Right lobe of liver (tissue), 6 donors: ENCODE data around the gene RNF34. TPM values are rescaled to one million over a fixed set of nuclear protein-coding genes. Genes with fewer than 3 reads are reported as not detected.
A peak's percentile ranks its signal among the peaks of the same experiment; 100 is the strongest.

Experiments
- ATAC-seq, 4 donors: fragments of 200-7000 bp; cut with Tn5 transposase; one replicate each; pipeline ENCODE4 v1.9.1; 2020; ENCODE audit warnings: mild to moderate bottlenecking in 4 of 4, moderate library complexity in 4 of 4
- DNase-seq, 3 donors: peaks; one replicate each; pipeline ENCODE4 v3.0.0-alpha.2; 2020
- H3K27ac ChIP-seq, 3 donors: fragments of 200-600 bp; one replicate each; pipeline ENCODE4 v1.8.0; 2022
- H3K27me3 ChIP-seq, 2 donors: fragments of 200-600 bp; one replicate each; pipeline ENCODE4 v1.8.0; 2022
- H3K36me3 ChIP-seq, 4 donors: fragments of 200-600 bp; sonication (generic) in 1 of 4; one replicate each; pipeline versions ENCODE4 v1.5.1 to v1.8.0; 2017 to 2022; ENCODE audit warnings: control low read depth in 1 of 4
- H3K4me1 ChIP-seq, 4 donors: fragments of 200-600 bp; sonication (generic) in 1 of 4; one replicate each; pipeline versions ENCODE4 v1.5.1 to v1.8.0; 2017 to 2022; ENCODE audit warnings: control low read depth in 1 of 4
- H3K4me3 ChIP-seq, 3 donors: fragments of 200-600 bp; one replicate each; pipeline ENCODE4 v1.8.0; 2022
- H3K9me3 ChIP-seq, 4 donors: fragments of 200-600 bp; sonication (generic) in 1 of 4; one replicate each; pipeline versions ENCODE4 v1.5.1 to v1.8.0; 2017 to 2022; ENCODE audit warnings: control low read depth in 1 of 4
- CTCF ChIP-seq, 4 donors: fragments of 200-600 bp in 3 of 4; fragments of 450-650 bp in 1 of 4; IDR thresholded peaks; one replicate each; pipeline versions ENCODE4 v1.5.1 to v1.8.0; 2016 to 2022; ENCODE audit warnings: antibody characterized with exemption in 4 of 4, mild to moderate bottlenecking in 2 of 4
- POLR2A ChIP-seq: fragments of 450-650 bp; IDR thresholded peaks from one replicate; pipeline ENCODE4 v1.6.1; 2017; ENCODE audit warnings: antibody characterized with exemption, mild to moderate bottlenecking
- WGBS: methylation state at CpG from one replicate; pipeline ENCODE4 v1.1.6; 2018; ENCODE audit warnings: low coverage, low lambda C conversion rate; ENCODE audit not compliant: insufficient coverage; ENCODE audit errors: missing lambda C conversion rate; 5-methylcytosine and 5-hydroxymethylcytosine counted together
- intact Hi-C, 2 donors: fragments of 100-400 bp; cut with DNase I; formaldehyde crosslinking; loops; one replicate each; pipeline versions ENCODE4 v1.11.2 to v1.14.1; 2022
- total RNA-seq, 6 experiments: library from RNA; depleted of rRNA in 2 of 6; stranded (reverse); fragments of >200 nt in 2 of 6; fragmentation: NEBNext Ultra II Directional in 3 of 6; extraction: Animal tissue kit (Norgen Biotek cat#: 25700) in 3 of 6; gene quantifications; one replicate each; pipeline versions ENCODE4 v1.1.0 to v1.2.4, GENCODE V29; 2016 to 2023
- donor health status: DM: no; HTN: yes; CAD: no.
- donor health status: DM: no; HTN: no; CAD: no.
- donor health status: DM: no; HTN: no; CAD: no.
- donor health status: DM: no; HTN: yes; CAD: no.
- donor health status: DM: no; HTN: yes; CAD: no.

RNF34 gene
- total RNA-seq, 6 experiments from 2014 or later = 11.7 to 22.3 (median 14.6) TPM

DNA sequence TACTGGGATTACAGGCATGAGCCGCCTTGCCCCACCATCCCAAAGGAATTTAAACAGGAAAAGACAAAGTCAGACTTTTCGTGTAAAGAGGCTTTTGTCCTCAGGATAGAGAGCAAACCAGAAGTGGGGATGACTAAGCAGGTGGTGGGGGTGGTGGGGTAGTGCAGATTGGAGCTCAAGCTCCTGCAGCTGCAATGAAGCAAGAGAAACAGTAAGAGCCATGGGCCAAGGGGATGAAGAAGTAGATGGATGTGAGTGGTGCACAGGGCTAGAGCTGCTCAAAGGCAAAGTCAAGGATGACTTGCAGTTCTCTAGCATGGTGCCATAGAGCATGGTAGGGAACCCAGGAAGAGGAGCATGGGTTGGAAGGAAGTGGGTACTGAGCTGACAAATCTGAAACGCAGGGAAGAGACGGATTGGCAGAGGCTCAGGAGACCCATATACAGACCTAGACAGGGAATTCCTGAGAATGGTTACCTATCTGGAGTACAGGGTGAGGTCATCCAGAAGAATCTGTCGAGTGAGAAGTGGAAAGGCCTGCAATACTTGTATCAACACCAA is 11.4 kb upstream of the RNF34 start:
- Histone ChIP-seq H3K4me1 (no peaks in the 10 kb centered on the region), H3K36me3 (no peaks in the 10 kb centered on the region), H3K27me3 (no peaks in the 10 kb centered on the region), H3K4me3 (no peak overlapping the region), H3K27ac (no peak overlapping the region), H3K9me3 (no peaks in the 10 kb centered on the region)
- TF ChIP-seq CTCF (IDR thresholded peaks at IDR 0.05) = no peak
- TF ChIP-seq POLR2A = no peak
- WGBS = 67% methylated on average over 3 of the region's 5 CpGs
- intact Hi-C loops = no loop called here
- no peak for DNase-seq
- no peak for ATAC-seq

GRCh38 chr12:121390856-121391255 is 9.1 kb upstream of the RNF34 start:
- H3K4me3 ChIP-seq = no peak overlapping the region
- TF ChIP-seq POLR2A (no peak), CTCF (IDR thresholded peaks at IDR 0.05) (no peak)
- intact Hi-C loops = no loop called here
- H3K4me1 ChIP-seq = no peaks in the 10 kb centered on the region
- ATAC-seq (no peak), DNase-seq (no peak)
- no peaks in the 10 kb centered on the region for H3K27me3 ChIP-seq
- H3K27ac ChIP-seq = no peak overlapping the region
- no peaks in the 10 kb centered on the region for H3K36me3 ChIP-seq
- no peaks in the 10 kb centered on the region for H3K9me3 ChIP-seq
- 95% methylated on average over 2 of the region's 2 CpGs for WGBS

GRCh38 chr12:121391619-121392324 is 8.1 kb upstream of the RNF34 start:
- Histone ChIP-seq H3K27ac (no peak overlapping the region), H3K9me3 (no peaks in the 10 kb centered on the region), H3K36me3 (no peaks in the 10 kb centered on the region), H3K4me3 (no peak overlapping the region), H3K27me3 (no peaks in the 10 kb centered on the region), H3K4me1 (no peaks in the 10 kb centered on the region)
- peak; percentile 43 to 79 (median 62) for ATAC-seq
- TF ChIP-seq POLR2A (no peak), CTCF (IDR thresholded peaks at IDR 0.05) (no peak)
- WGBS = 47% methylated on average over 10 of the region's 10 CpGs
- intact Hi-C loops = no loop called here
- no peak for DNase-seq

- no peak overlapping the region for H3K4me3 ChIP-seq
- H3K4me1 ChIP-seq = no peaks in the 10 kb centered on the region
- intact Hi-C loops = no loop called here
- TF ChIP-seq POLR2A = no peak
- no peak for TF ChIP-seq CTCF (IDR thresholded peaks at IDR 0.05)
- no peak for ATAC-seq
- H3K9me3 ChIP-seq = no peaks in the 10 kb centered on the region
- H3K36me3 ChIP-seq = no peaks in the 10 kb centered on the region
- no peaks in the 10 kb centered on the region for H3K27me3 ChIP-seq
- no peak for DNase-seq
- no peak overlapping the region for H3K27ac ChIP-seq
- WGBS = 97% methylated on average over 3 of the region's 3 CpGs
Observed at GRCh38 chr12:121392325-121392716, 7.6 kb upstream of the RNF34 start.
